Daoy (cell line): ENCODE data around the gene PSMD1. TPM values are rescaled to one million over a fixed set of nuclear protein-coding genes. Genes with fewer than 3 reads are reported as not detected.

Source experiments
- DNase-seq: peaks from one replicate; pipeline ENCODE4 v3.0.0-alpha.2; 2015; ENCODE audit warnings: low read depth
- total RNA-seq: library from RNA; depleted of rRNA; stranded (reverse); fragments of >200 nt; shearing (Covaris generic); gene quantifications from 2 replicates; pipeline ENCODE4 v1.2.3, GENCODE V29; 2014; rRNA removed

PSMD1 gene
- total RNA-seq, 1 experiment from 2014 or later = 180 TPM

GRCh38 chr2:231204146-231204545 is 147.5 kb downstream of the PSMD1 start:
- DNase-seq = no peak

GRCh38 chr2:231204581-231204980 is 147.9 kb downstream of the PSMD1 start:
- DNase-seq = no peak

GRCh38 chr2:231207734-231208133 is 151.1 kb downstream of the PSMD1 start:
- no peak for DNase-seq

- DNase-seq = no peak
Measured at GRCh38 chr2:231210782-231211181, 154.1 kb downstream of the PSMD1 start.

- no peak for DNase-seq
Measured at GRCh38 chr2:231211486-231211885, 154.8 kb downstream of the PSMD1 start.

GRCh38 chr2:231212329-231212845 is 155.7 kb downstream of the PSMD1 start:
- no peak for DNase-seq

- no peak for DNase-seq
Measured at GRCh38 chr2:231213931-231214642, 157.4 kb downstream of the PSMD1 start.

- DNase-seq = no peak
Measured at GRCh38 chr2:231218366-231218765, 161.7 kb downstream of the PSMD1 start.

- no peak for DNase-seq
Measured at GRCh38 chr2:231219289-231219688, 162.6 kb downstream of the PSMD1 start.

- no peak for DNase-seq
Measured at GRCh38 chr2:231221761-231222160, 165.1 kb downstream of the PSMD1 start.

Other genes with a start within 250 kb of the PSMD1 start
- 41.8 and 41.9 TPM in 2 replicates for gene ITM2C, start 191.9 kb upstream of the PSMD1 start, total RNA-seq
- gene GPR55, start 131.6 kb upstream of the PSMD1 start, total RNA-seq = not detected in 2 replicates
- gene SPATA3, start 60.7 kb upstream of the PSMD1 start, total RNA-seq = not detected in 2 replicates
- gene C2orf72, start 19.3 kb upstream of the PSMD1 start, total RNA-seq = 0.57 and 0.86 TPM in 2 replicates
- gene HTR2B, start 68.2 kb downstream of the PSMD1 start, total RNA-seq = not detected in 2 replicates
- gene ARMC9, start 141.8 kb downstream of the PSMD1 start, total RNA-seq = 38.3 and 39.4 TPM in 2 replicates